K562 (cell line): ENCODE measurements around the gene POLR2L. TPM values are rescaled to one million over a fixed set of nuclear protein-coding genes. Genes with fewer than 3 reads are reported as not detected.

Source experiments
- ATAC-seq: fragments of 200-7000 bp; cut with Tn5 transposase; 3 replicates; pipeline ENCODE4 v1.9.1; 2020; ENCODE audit warnings: moderate library complexity
- BruUV-seq: library from RNA; stranded (reverse); fragments of 400-500 nt; replicated peaks from 2 replicates; lab custom pipeline; 2021; lab: Mats Ljungman, UMichigan
- CTCF ChIA-PET: fragments of 300-600 bp; formaldehyde crosslinking; extraction: SDS; loops from one replicate; lab custom pipeline; 2021; ENCODE audit warnings: low intra/inter-chr PET ratio; lab: Yijun Ruan, JAX
- POLR2A ChIA-PET: fragments of 300-600, 350-650 bp; sonication (Branson Sonifier 250); formaldehyde crosslinking; extraction: SDS; loops from one replicate; lab custom pipeline; 2021; ENCODE audit warnings: antibody characterized with exemption, inconsistent platforms; lab: Yijun Ruan, JAX
- DNase-seq, 4 experiments: peaks; one replicate each; pipeline versions ENCODE4 v3.0.0 to v3.0.0-alpha.2; 2011 to 2018; ENCODE audit warnings: low spot score in 3 of 4, mixed read lengths in 3 of 4; ENCODE audit errors: extremely low read depth in 1 of 4
- FAIRE-seq: peaks from 2 replicates; lab custom pipeline; 2011; peaks lifted over from hg19 to GRCh38; lab: Jason Lieb, UNC
- H2AFZ ChIP-seq: 2 replicates; pipeline ENCODE4 v1.6.0; 2011; ENCODE audit warnings: low read depth, low read length, control low read depth, inconsistent platforms
- H3K27ac ChIP-seq: fragments of 200-600 bp; 3 replicates; pipeline ENCODE4 v1.8.0; 2011; ENCODE audit warnings: low read depth, mild to moderate bottlenecking, control low read depth, inconsistent platforms, low read length, moderate library complexity, mixed read lengths; ENCODE audit errors: extremely low read depth
- H3K27me3 ChIP-seq, 2 experiments: fragments of 300-600 bp in 1 of 2; 2 replicates in 1 of 2; 3 replicates in 1 of 2; pipeline versions ENCODE4 v1.6.0 to v1.8.0; 2011; ENCODE audit warnings: inconsistent platforms in 2 of 2, low read length in 2 of 2, mild to moderate bottlenecking in 1 of 2, mixed read lengths in 1 of 2, moderate library complexity in 1 of 2; ENCODE audit not compliant: control insufficient read depth in 2 of 2, insufficient read depth in 2 of 2
- H3K36me3 ChIP-seq: fragments of 300-600 bp; 3 replicates; pipeline ENCODE4 v1.8.0; 2011; ENCODE audit warnings: mild to moderate bottlenecking, low read length, inconsistent platforms; ENCODE audit not compliant: control insufficient read depth, insufficient read depth
- H3K4me1 ChIP-seq, 2 experiments: fragments of 200-600 bp in 1 of 2; replicated peaks in 1 of 2; 2 replicates in 1 of 2; 3 replicates in 1 of 2; pipeline versions ENCODE4 v1.5.1 to v1.8.0; 2011; ENCODE audit warnings: inconsistent platforms in 2 of 2, low read length in 2 of 2, mild to moderate bottlenecking in 1 of 2, mixed read lengths in 1 of 2, moderate library complexity in 1 of 2; ENCODE audit not compliant: control insufficient read depth in 2 of 2, insufficient read depth in 2 of 2
- H3K4me2 ChIP-seq: 2 replicates; pipeline ENCODE4 v1.6.1; 2011; ENCODE audit warnings: low read length, control low read depth, inconsistent platforms, mixed read lengths; ENCODE audit not compliant: insufficient read depth
- H3K4me3 ChIP-seq: fragments of 200-600 bp; sonication (generic), shearing (Covaris generic); 2 replicates; pipeline ENCODE4 v1.5.1; 2016; ENCODE audit warnings: control low read depth, inconsistent platforms
- H3K79me2 ChIP-seq: fragments of 200-600 bp; 3 replicates; pipeline ENCODE4 v1.8.0; 2011; ENCODE audit warnings: low read length, inconsistent platforms; ENCODE audit not compliant: control insufficient read depth, insufficient read depth
- H3K9ac ChIP-seq, 2 experiments: 2 replicates each; pipeline versions ENCODE4 v1.6.0 to v1.6.1; 2011; ENCODE audit warnings: low read depth in 2 of 2, low read length in 2 of 2, control low read depth in 1 of 2, inconsistent platforms in 1 of 2, mild to moderate bottlenecking in 1 of 2, mixed read lengths in 1 of 2; ENCODE audit not compliant: insufficient read depth in 1 of 2
- H3K9me1 ChIP-seq: one replicate; pipeline ENCODE4 v1.6.0; 2011; ENCODE audit warnings: inconsistent platforms, mild to moderate bottlenecking, low read length, moderate library complexity; ENCODE audit not compliant: control insufficient read depth, insufficient read depth
- H3K9me3 ChIP-seq: replicated peaks from 2 replicates; pipeline ENCODE4 v1.5.1; 2011; ENCODE audit warnings: low read depth, low read length, inconsistent platforms; ENCODE audit not compliant: control insufficient read depth, insufficient read depth
- H4K20me1 ChIP-seq: replicated peaks from 2 replicates; pipeline ENCODE4 v1.6.1; 2011; ENCODE audit warnings: low read length, inconsistent platforms, mixed read lengths; ENCODE audit not compliant: control insufficient read depth, insufficient read depth
- ARHGAP35 ChIP-seq: fragments of 450-650 bp; IDR thresholded peaks from 2 replicates; pipeline ENCODE4 v1.6.1; 2018; ENCODE audit not compliant: partially characterized antibody
- GATA2 ChIP-seq: sonication (generic); formaldehyde crosslinking; IDR thresholded peaks from 2 replicates; pipeline ENCODE4 v1.4.0; 2020; ENCODE audit warnings: mild to moderate bottlenecking, missing genetic modification reagents
- POLR2G ChIP-seq: fragments of 200-400 bp; formaldehyde crosslinking; IDR thresholded peaks from 2 replicates; pipeline ENCODE4 v1.6.1; 2017; ENCODE audit warnings: low read depth, mild to moderate bottlenecking, antibody characterized with exemption, low read length, moderate library complexity
- WGBS: fragments of 100-300 bp; shearing (Covaris generic); methylation state at CpG from one replicate; pipeline ENCODE4 v1.1.6; 2016; ENCODE audit warnings: low coverage, mixed read lengths; ENCODE audit not compliant: insufficient coverage; ENCODE audit errors: missing lambda C conversion rate; 5-methylcytosine and 5-hydroxymethylcytosine counted together
- in situ Hi-C: fragments of 300-500 bp; cut with MboI; formaldehyde crosslinking; loops from 4 replicates; pipeline ENCODE4 v1.15.0; 2018; ENCODE audit warnings: inconsistent platforms, mixed read lengths
- intact Hi-C: fragments of 100-400 bp; cut with micrococcal nuclease; formaldehyde crosslinking; loops from 2 replicates; pipeline ENCODE4 v1.14.2; 2022
- polyA plus RNA-seq, 8 experiments: library from polyadenylated mRNA; depleted of rRNA in 4 of 8; stranded (reverse) in 5 of 8; unstranded in 3 of 8; fragments of >200 nt; fragmentation: Nextera tagmentation in 2 of 8; fragmentation: Illumina TruSeq in 1 of 8; extraction: Ambion mirVana in 2 of 8; extraction: Trizol in 1 of 8; gene quantifications; 2 replicates each; pipeline versions ENCODE4 v1.2.1 to v1.2.3, GENCODE V29; 2011 to 2014; ENCODE audit warnings: inconsistent platforms in 1 of 8, missing spikeins in 1 of 8
- total RNA-seq, 7 experiments: library from RNA; depleted of rRNA in 6 of 7; stranded (reverse); fragments of >200 nt in 6 of 7; fragmentation: Illumina TruSeq in 2 of 7; extraction: Trizol in 2 of 7; gene quantifications; 2 replicates each; pipeline versions ENCODE4 v1.2.1 to v1.2.3, GENCODE V29; 2011 to 2021; ENCODE audit warnings: low replicate concordance in 1 of 7

Gene POLR2L
- total and polyA plus RNA-seq, 9 of the 15 experiments (the other 6 are each of a cell fraction or from before 2014, with no cell fraction given) = 38.3 to 688 (median 108) TPM

DNA sequence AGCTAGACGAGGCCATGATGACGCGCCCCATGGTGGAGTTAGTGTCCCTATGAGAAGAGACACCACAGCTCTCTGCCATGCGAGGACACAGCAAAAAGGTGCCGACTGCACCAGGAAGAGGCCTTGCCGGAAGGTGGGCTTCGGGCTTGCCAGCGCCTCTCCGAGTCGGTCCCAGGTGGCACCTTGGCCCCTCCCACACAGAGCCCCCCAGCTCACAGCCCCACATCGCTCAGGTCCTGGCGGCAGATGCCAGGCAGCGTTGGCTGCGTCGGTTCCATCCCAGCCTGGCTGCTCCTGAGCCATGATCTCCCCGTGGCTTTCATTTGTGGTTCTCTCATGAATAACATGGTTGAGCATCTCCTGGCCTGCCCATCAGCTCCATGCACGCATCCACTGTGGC is 44.2 kb upstream of the POLR2L start:
- DNase-seq = no peak
- WGBS = 97% methylated on average over 15 of the region's 17 CpGs
- no peak for FAIRE-seq
- peaks cover 79% of the 10 kb centered on the region; the same call in 1 of the 3 replicates for H3K36me3 ChIP-seq
- TF ChIP-seq POLR2G (0 out of 2 replicates have a peak, but pooled peaks have one; percentile 23), ARHGAP35 (no peak)
- ATAC-seq = no peak
- no peak overlapping the region for H2AFZ ChIP-seq
- in situ Hi-C loops (no loop called here), intact Hi-C loops (no loop called here)
- H3K9me3 ChIP-seq = no peaks in the 10 kb centered on the region
- CTCF ChIA-PET = no interaction called here
- H3K9ac ChIP-seq = no peak overlapping the region
- no peaks in the 10 kb centered on the region for H3K9me1 ChIP-seq
- POLR2A ChIA-PET = interaction anchor here (0.6 to 1.3 kb wide), 4 partner anchors 8 to 206 kb away, joined by 3 to 4 read pairs (median 3); no protein-coding TSS in a partner anchor
- H3K4me1 ChIP-seq = peaks cover 0 to 49% of the 10 kb centered on the region in 2 experiments; a peak in 2 of 5 replicates
- no peaks in the 10 kb centered on the region for H4K20me1 ChIP-seq
- no peak overlapping the region for H3K27ac ChIP-seq
- H3K27me3 ChIP-seq = no peaks in the 10 kb centered on the region
- no TSS peak for BruUV-seq
- no peak overlapping the region for H3K4me3 ChIP-seq
- H3K4me2 ChIP-seq = no peak overlapping the region
- no peaks in the 10 kb centered on the region for H3K79me2 ChIP-seq

DNA sequence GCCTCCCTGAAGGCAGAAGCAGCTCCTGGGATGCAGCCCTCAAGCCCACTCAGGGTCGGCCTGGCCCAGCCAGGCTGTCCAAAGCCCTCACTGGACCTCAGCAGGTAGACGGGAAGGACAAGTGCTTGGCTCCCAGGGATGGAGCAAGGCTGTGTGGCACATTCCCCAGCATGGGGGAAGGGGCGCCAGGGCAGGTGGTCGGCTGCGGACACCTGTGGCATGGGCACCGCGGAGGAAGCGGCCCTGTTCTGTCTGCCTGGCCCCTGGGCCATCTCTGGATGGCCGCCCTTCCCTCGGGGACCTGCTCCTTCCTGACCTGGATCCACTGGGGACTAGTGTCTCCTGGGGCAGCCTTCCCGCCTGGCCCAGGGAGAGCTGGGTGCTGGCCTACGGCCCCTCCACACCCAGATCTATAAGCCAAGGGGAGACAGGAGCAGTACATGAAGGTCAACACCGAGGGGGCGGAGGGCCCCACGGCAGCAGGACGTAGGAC is 42.3 kb upstream of the POLR2L start:
- Histone ChIP-seq H3K79me2 (no peaks in the 10 kb centered on the region), H3K27me3 (no peaks in the 10 kb centered on the region), H3K27ac (no peak overlapping the region), H3K36me3 (peaks cover 81% of the 10 kb centered on the region; the same call in 1 of the 3 replicates), H3K4me2 (no peak overlapping the region), H3K4me3 (no peak overlapping the region), H3K4me1 (peaks cover 0 to 41% of the 10 kb centered on the region in 2 experiments; a peak in 1 of 5 replicates), H4K20me1 (no peaks in the 10 kb centered on the region), H3K9ac (peak overlapping the region in 1 of 2 experiments; percentile 45; a peak in 1 of 4 replicates), H3K9me1 (no peaks in the 10 kb centered on the region), H3K9me3 (no peaks in the 10 kb centered on the region), H2AFZ (no peak overlapping the region)
- BruUV-seq = no TSS peak
- DNase-seq = no peak
- no peak for FAIRE-seq
- ChIA-PET CTCF (no interaction called here), POLR2A (interaction anchor here (0.6 to 1.2 kb wide), 4 partner anchors 10 to 25 kb away, joined by 3 to 4 read pairs (median 4); no protein-coding TSS in a partner anchor)
- no peak for ATAC-seq
- TF ChIP-seq POLR2G = 0 out of 2 replicates have a peak, but pooled peaks have one; percentile 12
- no peak for TF ChIP-seq GATA2 (CRISPR knock-in tag)
- WGBS = 83% methylated on average over 14 of the region's 16 CpGs
- intact Hi-C loops (no loop called here), in situ Hi-C loops (no loop called here)
